GM18499 (cell line): ENCODE results near the gene PIK3IP1.
"Not testable (repeated sequence)": the region's sequence is repeated elsewhere in the genome, so short reads cannot be mapped to it uniquely, and the experiment has no call there.

Experiments used
- ATAC-seq: cut with Tn5 transposase; IDR thresholded peaks from one replicate; pipeline ENCODE4 v1.9.1; 2021; ENCODE audit warnings: moderate number of reproducible peaks; ENCODE audit not compliant: insufficient read depth, unreplicated experiment

PIK3IP1 gene

GRCh38 chr22:31259798-31260473 is 32.4 kb downstream of the PIK3IP1 start:
- ATAC-seq: no peak

GRCh38 chr22:31253949-31254348 is 38.3 kb downstream of the PIK3IP1 start:
- no peak for ATAC-seq

- no peak for ATAC-seq
These were observed 41.3 kb downstream of the PIK3IP1 start for GRCh38 chr22:31250740-31251600.

DNA sequence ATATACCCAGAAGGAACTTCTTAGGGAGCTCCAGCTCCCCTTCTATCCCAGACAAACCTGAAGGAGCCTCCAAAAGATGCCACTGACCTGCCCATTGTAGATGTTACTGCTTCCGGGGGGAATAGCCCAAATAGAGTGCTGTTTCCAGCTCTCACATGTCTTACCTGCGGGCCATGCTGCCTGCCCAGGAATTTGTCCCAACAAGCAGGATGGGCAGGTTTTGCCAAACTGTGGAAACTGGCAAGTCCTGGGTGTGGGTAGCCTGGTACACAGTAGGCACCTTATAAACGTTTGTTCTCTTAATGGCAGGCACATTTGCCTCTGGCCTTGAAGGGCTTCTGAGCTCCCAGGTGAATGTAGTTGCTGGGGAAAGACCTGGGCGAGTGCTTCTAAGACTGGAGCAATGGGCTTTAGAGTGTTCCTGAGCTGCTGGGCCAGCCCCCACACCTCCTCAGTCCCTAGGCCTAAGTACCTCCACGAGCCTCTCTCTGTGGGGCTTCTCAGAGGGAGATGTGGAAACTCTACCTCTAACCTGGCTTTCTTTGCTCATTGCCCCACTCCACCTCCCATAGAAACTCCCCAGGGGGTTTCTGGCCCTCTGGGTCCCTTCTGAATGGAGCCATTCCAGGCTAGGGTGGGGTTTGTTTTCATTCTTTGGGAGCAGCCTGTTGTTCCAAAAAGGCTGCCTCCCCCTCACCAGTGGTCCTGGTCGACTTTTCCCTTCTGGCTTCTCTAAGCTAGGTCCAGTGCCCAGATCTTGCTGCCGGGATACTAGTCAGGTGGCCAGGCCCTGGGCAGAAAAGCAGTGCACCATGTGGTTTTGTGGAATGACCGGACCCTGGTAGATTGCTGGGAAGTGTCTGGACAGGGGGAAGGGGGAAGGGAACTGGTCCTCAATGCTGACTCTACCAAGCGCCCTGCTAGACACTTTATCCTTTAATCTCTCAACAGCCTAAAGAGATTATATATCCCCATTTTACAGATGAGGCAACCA is 43.0 kb downstream of the PIK3IP1 start:
- no peak for ATAC-seq

DNA sequence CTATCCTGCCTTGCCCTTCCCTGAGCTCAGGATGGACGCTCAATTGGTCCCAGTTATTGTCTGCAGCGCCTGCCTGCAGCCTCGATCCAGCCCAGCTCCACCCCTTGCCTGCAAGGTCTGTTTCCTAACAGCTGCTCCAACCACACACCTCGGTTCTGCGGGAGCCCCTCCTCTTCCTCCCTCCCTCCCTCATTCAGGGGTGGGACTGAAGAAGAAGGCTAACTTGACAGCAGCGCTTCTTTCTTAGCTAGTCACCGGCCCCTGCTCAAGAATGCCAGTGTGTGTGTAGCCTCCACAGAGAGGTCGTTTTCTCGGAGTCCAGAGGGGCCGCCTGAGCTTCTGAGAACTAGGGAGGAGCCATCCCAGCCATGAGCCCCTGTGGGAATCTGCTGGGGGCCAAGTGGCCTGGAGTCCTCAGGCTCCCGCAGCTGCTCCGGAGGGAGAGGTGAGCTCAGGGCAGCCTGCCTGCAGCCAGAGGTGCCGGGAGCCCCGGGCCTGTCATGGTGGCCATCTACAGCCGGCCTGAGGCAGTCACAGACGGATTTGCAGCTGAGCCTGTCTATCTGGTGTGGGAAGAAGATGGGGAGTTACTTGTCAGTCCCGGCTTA is 44.0 kb downstream of the PIK3IP1 start:
- no peak for ATAC-seq

- no peak for ATAC-seq
These were observed 44.6 kb downstream of the PIK3IP1 start for GRCh38 chr22:31247726-31248125.

DNA sequence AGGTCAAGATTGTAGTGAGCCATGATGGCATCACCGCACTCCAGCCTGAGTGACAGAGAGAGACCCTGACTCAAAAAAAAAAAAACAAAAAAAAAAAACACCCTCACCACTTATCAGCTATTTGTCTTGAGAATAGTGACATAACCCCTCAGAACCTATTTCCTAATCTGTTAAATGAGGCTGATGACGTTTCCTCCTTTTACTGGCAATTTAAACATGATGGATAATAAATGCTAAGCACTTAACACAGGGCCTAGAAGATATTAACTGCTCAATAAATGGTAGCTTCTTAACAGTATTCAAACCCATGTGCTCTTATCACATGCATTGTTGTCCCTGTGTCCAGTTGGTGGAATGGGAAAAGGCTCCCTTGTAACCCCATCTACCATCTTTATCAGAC is 45.6 kb downstream of the PIK3IP1 start:
- ATAC-seq: no peak

DNA sequence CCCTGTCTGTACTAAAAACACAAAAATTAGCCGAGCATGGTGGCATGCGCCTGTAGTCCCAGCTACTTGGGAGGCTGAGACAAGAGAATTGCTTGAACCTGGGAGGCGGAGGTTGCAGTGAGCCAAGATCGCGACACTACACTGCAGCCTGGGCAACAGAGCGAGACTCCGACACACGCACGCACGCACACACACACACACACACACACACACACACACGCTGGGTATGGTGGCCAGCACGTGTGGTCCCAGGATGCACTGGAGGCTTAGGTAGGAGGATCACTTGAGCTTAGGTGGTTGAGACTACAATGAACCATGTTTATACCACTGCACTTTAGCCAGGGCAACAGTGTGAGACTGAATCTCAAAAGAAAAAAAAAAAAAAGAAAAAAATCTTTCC is 46.3 kb downstream of the PIK3IP1 start:
- not testable (repeated sequence) for ATAC-seq

DNA sequence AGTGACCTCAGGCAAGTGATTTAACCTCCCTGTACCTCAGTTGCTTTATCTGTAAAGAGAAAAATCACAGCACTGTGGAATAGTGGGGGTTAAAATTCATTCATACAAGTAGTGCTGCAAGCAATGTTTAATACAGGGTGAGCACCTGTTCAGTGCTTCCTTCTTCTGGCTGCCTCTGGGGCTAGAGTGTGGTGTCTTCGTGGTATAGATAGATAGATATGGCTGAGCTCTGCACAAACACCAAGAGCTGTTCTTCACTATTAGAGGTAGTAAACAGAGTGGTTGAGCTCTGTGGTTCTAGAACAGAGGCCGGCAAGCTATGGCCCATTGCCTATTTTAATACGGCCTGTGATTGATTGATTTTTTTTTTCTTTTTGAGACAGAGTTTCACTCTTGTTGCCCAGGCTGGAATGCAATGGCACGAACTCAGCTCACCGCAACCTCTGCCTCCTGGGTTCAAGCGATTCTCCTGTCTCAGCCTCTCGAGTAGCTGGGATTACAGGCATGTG is 47.3 kb downstream of the PIK3IP1 start:
- ATAC-seq: no peak

DNA sequence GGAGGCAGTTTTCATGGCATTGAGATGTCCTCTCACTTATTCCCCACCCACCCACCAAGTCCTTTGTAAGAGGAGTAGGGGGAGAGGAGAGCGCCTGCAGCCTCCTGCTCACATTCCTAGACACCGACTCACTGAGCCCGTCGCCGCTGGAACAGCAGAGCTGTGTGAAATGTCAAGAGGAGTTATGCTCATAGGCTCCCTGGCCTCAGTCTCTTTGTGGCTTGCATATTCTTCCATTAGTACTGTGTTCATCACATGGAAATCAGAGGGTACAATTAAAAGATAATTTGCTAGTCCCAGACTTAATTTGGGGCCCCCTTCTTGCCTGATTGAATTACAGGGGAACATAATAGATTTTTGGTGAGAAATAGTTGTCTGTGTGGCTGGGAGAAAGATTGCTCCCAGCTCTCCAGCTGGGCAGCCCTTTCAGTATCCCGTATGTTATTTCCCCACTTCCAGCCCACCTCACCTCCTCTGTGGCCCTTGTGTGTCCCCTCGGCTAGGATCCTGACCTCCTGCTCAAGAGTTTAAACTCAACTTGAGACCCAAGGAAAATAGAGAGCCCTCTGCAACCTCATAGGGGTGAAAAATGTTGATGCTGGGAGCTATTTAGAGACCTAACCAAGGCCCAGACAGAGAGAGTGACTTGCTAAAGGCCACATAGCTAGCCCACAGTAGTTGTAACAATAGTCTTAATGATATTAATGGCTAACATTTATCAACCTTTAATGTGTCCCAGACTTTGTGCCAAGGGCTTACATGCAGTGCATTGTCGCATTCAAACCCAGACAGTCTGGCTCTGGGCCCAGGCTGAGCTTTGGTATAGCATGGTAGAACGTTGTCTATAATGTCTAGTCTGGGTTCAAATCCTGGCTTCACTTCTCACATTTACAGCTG is 48.0 kb downstream of the PIK3IP1 start:
- no peak for ATAC-seq

- no peak for ATAC-seq
These were observed 48.8 kb downstream of the PIK3IP1 start for GRCh38 chr22:31243339-31244045.

DNA sequence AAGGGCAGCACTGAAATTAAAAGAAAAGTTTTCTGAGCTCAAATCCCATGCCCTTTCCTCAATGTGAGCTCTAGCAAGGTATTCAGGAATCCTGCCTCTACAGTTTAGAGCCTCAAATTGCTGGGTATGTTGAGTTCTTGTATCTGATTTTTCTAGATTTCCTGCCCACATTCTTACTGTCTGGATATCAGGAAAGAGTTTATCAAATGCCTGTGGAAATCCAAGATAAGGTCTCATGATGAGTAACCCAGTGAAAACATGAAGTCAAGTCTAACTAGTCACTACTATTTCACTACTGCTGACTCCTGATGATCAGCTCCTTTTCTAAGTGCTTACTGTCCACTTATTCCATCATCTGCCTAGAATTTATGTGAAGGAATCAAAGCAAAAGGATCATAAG is 50.4 kb downstream of the PIK3IP1 start:
- ATAC-seq: no peak

DNA sequence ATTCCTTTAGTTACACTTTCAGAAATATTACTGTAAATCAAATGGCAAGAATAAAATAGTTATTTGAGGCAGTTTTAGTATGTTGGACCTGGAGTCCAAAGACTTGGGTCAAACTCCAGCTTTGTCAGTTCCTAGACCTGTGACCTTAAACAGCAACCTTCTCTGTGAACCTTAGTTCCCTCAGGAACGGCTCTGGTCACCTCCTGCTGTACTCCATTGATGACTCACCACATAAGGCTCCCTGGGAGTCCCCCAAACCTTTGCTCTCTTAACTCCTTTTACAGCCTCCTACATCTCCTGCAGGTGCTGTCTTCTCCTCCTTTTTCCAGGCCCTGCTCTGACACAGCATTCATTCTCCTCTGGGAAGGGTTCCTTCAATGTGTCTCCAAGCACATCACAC is 51.1 kb downstream of the PIK3IP1 start:
- ATAC-seq: no peak

- no peak for ATAC-seq
These were observed 52.4 kb downstream of the PIK3IP1 start for GRCh38 chr22:31239771-31240370.

DNA sequence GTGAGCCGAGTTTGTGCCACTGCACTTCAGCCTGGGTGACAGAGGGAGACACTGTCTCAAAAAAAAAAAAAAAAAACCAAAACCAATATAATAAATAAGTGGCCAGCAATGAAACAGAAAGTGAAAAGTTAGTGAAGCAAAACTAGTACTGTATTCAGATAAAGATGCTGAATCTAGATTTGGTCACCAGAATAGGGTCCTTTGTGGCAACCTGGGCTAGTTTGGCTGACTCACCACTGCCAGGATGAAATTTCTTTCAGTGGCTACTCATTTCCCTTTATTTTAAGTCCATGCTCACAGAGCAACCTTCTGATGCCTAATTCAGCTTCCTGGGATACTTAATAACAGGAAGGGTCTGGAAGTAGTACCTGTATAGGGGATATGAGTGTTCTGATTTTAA is 54.2 kb downstream of the PIK3IP1 start:
- no peak for ATAC-seq

- ATAC-seq: not testable (repeated sequence)
These were observed 56.2 kb downstream of the PIK3IP1 start for GRCh38 chr22:31236044-31236443.

DNA sequence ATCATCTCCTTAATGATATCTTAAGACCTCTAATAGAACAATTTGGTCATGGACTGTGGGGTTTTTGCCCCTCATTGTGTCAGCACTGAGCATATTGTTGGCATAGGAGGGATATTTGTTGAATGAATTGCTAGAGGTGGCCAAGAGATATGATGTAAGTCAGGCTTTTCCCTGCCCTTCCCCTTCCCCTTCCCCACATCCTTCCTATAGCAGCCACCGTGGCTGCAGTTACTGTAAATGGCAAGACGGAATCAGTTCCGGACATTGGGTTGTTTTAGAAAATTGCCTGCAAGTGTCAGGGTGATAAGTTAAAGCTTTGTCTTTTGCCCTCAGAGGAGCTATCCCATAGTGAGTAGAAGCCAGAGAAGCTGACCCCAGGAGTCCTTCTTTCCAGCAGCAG is 57.2 kb downstream of the PIK3IP1 start:
- ATAC-seq: no peak

DNA sequence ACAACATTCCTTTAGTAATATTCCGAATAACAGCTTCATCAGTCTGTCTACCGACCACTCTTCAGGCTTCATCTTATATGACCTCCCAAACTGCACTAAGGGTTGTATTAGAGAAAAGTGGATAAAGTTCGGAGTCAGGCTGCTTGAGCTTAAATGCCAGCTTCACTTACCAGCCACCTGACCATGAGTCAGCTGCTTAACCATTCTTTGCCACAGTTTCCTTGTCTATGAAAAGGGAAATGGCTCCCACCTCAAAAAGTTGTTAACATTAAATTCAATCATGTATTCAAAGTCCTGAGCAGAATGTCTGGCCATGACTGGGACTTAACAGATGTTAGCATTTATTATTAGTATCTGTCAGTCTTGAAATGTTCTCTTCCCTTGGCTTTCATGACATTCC is 59.3 kb downstream of the PIK3IP1 start:
- no peak for ATAC-seq
